Calu3 (cell line): ENCODE results near the gene WNT9B. TPM values are rescaled to one million over a fixed set of nuclear protein-coding genes. Genes with fewer than 3 reads are reported as not detected.

Source experiments
- BruUV-seq: library from RNA; stranded (reverse); fragments of 400-500 nt; replicated peaks from 2 replicates; lab custom pipeline; 2021; lab: Mats Ljungman, UMichigan
- CTCF ChIA-PET: fragments of 300-600 bp; sonication (Branson Sonifier 250); formaldehyde crosslinking; loops from one replicate; lab custom pipeline; 2022; ENCODE audit warnings: antibody characterized with exemption; lab: Charles Lee
- DNase-seq: peaks from one replicate; pipeline ENCODE4 v3.0.0; 2022
- H3K27ac Mint-ChIP-seq: one replicate; pipeline ENCODE4 v1.8.0; 2022; ENCODE audit warnings: mixed read lengths; ENCODE audit not compliant: unreplicated experiment
- H3K27me3 Mint-ChIP-seq: one replicate; pipeline ENCODE4 v1.8.0; 2022; ENCODE audit warnings: mixed read lengths; ENCODE audit not compliant: unreplicated experiment
- H3K36me3 Mint-ChIP-seq: one replicate; pipeline ENCODE4 v1.8.0; 2022; ENCODE audit warnings: mild to moderate bottlenecking, moderate library complexity, mixed read lengths; ENCODE audit not compliant: insufficient read depth, unreplicated experiment
- H3K4me1 Mint-ChIP-seq: one replicate; pipeline ENCODE4 v1.8.0; 2022; ENCODE audit warnings: mild to moderate bottlenecking, low read depth, mixed read lengths; ENCODE audit not compliant: unreplicated experiment
- H3K4me3 Mint-ChIP-seq: one replicate; pipeline ENCODE4 v1.8.0; 2022; ENCODE audit warnings: mild to moderate bottlenecking, low read depth, moderate library complexity, mixed read lengths; ENCODE audit not compliant: unreplicated experiment
- H3K9me3 Mint-ChIP-seq: one replicate; pipeline ENCODE4 v1.8.0; 2022; ENCODE audit warnings: low read depth, mixed read lengths; ENCODE audit not compliant: unreplicated experiment
- intact Hi-C: fragments of 100-400 bp; cut with micrococcal nuclease; formaldehyde crosslinking; loops from one replicate; pipeline ENCODE4 v1.10.0; 2022; ENCODE audit not compliant: unreplicated experiment
- total RNA-seq: library from RNA; stranded (reverse); gene quantifications from 2 replicates; pipeline ENCODE4 v1.2.3, GENCODE V29; 2022
- TF ChIP-seq, protein P1 (sequence below): fragments of 200-600 bp; IDR thresholded peaks from one replicate; pipeline ENCODE4 v1.8.0; 2022; ENCODE audit warnings: antibody characterized with exemption; ENCODE audit not compliant: unreplicated experiment

Gene WNT9B
- total RNA-seq, 1 experiment from 2014 or later = not detected

DNA sequence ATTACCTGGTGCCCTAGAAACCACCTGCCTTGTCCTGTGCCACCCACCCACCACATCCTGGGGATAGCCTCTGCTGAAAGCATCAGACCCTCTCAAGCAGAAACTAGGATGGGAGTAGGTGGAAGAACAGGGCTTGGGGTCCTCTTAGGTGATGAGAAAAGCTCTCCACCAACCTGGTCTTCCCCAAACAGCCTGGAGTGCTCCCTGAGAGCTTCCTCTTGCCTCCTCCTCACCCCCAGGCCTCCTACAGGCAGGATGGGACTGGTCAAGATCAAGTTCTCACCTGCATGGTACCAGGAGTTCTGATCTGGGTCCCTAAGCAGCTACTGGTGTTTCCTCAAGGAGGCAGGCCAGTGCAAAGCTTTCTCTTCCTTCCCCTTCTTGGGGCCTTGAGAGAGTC lies 15.4 kb downstream of the WNT9B start:
- intact Hi-C loops = no loop called here
- no TSS peak for BruUV-seq
- no peaks in the 10 kb centered on the region for H3K4me1 Mint-ChIP-seq
- no peak for DNase-seq
- no peak overlapping the region for H3K27ac Mint-ChIP-seq
- H3K4me3 Mint-ChIP-seq = no peak overlapping the region
- peaks cover 65% of the 10 kb centered on the region for H3K27me3 Mint-ChIP-seq
- CTCF ChIA-PET = interaction anchor here (0.9 to 1.6 kb wide), 2 partner anchors 10 to 12 kb away, joined by 3 to 4 read pairs; no protein-coding TSS in a partner anchor
- no peaks in the 10 kb centered on the region for H3K9me3 Mint-ChIP-seq
- TF ChIP-seq, protein P1, sequence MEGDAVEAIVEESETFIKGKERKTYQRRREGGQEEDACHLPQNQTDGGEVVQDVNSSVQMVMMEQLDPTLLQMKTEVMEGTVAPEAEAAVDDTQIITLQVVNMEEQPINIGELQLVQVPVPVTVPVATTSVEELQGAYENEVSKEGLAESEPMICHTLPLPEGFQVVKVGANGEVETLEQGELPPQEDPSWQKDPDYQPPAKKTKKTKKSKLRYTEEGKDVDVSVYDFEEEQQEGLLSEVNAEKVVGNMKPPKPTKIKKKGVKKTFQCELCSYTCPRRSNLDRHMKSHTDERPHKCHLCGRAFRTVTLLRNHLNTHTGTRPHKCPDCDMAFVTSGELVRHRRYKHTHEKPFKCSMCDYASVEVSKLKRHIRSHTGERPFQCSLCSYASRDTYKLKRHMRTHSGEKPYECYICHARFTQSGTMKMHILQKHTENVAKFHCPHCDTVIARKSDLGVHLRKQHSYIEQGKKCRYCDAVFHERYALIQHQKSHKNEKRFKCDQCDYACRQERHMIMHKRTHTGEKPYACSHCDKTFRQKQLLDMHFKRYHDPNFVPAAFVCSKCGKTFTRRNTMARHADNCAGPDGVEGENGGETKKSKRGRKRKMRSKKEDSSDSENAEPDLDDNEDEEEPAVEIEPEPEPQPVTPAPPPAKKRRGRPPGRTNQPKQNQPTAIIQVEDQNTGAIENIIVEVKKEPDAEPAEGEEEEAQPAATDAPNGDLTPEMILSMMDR = no peak
- no peaks in the 10 kb centered on the region for H3K36me3 Mint-ChIP-seq

DNA sequence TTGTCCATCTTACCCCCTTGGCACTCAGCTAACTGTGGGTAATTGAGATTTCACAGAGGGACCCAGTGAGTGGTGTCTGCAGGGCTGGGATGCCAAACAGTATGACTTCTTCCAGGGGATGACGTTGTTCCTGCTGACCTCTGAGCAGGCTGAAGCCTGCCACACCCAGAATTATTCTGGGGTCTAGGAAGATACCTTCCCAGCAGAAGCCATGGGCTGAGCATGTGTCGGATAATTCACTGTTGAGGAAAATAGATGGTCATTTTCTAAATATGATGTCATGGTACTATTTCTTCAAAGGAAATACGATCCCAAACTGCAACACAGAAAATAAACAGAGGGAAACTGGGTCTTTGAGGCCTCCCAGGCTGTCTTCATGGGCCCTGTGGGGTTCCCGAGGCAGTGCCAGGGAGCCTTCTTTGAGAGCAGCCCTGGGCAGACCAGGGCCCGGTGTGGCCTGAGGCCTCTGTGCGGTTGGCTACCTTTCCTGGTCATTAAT lies 17.4 kb downstream of the WNT9B start:
- Mint-ChIP-seq H3K4me3 (no peak overlapping the region), H3K27me3 (peaks cover 71% of the 10 kb centered on the region), H3K9me3 (no peaks in the 10 kb centered on the region), H3K4me1 (no peaks in the 10 kb centered on the region), H3K27ac (no peak overlapping the region), H3K36me3 (peaks cover under 1% of the 10 kb centered on the region)
- intact Hi-C loops = no loop called here
- TF ChIP-seq, protein P1 = no peak
- CTCF ChIA-PET = no interaction called here
- no TSS peak for BruUV-seq
- DNase-seq = no peak

- Mint-ChIP-seq H3K36me3 (peaks cover 5% of the 10 kb centered on the region), H3K4me3 (no peak overlapping the region), H3K27me3 (peaks cover 71% of the 10 kb centered on the region), H3K4me1 (no peaks in the 10 kb centered on the region), H3K9me3 (no peaks in the 10 kb centered on the region), H3K27ac (no peak overlapping the region)
- no TSS peak for BruUV-seq
- TF ChIP-seq, protein P1 = no peak
- no peak for DNase-seq
- intact Hi-C loops = no loop called here
- CTCF ChIA-PET = interaction anchor here (0.5 kb wide), 1 partner anchor 751 kb away, joined by 3 read pairs; no protein-coding TSS in a partner anchor
These were observed 17.9 kb downstream of the WNT9B start for GRCh38 chr17:46869296-46869695.

DNA sequence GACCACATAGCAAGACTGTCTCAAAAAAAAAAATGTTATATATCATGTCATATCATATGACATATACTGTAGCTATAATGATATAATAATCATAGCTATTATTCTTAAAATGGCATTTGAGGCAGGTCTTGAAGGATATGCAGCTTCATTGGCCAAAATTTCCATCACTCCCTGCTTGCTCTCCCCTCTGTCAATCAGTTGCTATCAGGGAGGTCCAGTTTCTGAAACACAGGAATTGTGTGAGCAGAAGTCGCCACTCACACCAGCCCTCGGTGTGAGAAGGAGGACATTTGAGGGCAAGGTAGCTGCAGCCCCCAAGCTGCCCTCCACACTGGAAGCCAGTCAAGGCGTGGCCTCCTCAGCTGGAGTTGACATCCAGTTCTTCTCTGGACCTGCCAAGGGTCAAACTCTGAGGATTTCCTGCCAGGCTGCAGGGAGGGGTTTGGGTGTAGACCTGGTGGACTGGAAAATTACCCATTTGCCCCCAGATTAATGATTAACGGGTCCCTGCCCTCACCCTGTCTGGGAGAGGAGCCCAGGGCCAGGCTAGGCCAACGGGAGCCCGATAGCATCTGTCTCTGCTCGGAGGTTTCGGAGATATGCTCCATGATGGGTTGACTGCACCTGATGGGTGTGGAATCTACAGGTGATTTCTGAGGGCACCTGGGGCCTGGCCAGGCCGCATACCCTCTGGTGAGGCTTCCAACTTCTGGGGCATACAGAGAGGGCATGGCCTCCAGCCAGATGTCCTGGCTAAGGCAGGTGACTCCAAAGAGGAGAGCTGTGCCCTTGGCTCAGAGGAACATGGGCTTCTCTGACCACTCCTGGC lies 18.8 kb downstream of the WNT9B start:
- Mint-ChIP-seq H3K4me1 (no peaks in the 10 kb centered on the region), H3K27ac (no peak overlapping the region), H3K9me3 (no peaks in the 10 kb centered on the region), H3K36me3 (peaks cover 5% of the 10 kb centered on the region), H3K27me3 (peaks cover 67% of the 10 kb centered on the region), H3K4me3 (no peak overlapping the region)
- no TSS peak for BruUV-seq
- DNase-seq = no peak
- intact Hi-C loops = no loop called here
- CTCF ChIA-PET = interaction anchor here (0.5 to 0.7 kb wide), 3 partner anchors 22 to 779 kb away, joined by 3 to 5 read pairs (median 4); no protein-coding TSS in a partner anchor
- TF ChIP-seq, protein P1 = no peak
